K562 (cell line): ENCODE measurements around the gene FAM227B. TPM values are rescaled to one million over a fixed set of nuclear protein-coding genes. Genes with fewer than 3 reads are reported as not detected.

Source experiments
- ATAC-seq: fragments of 200-7000 bp; cut with Tn5 transposase; 3 replicates; pipeline ENCODE4 v1.9.1; 2020; ENCODE audit warnings: moderate library complexity
- BruUV-seq: library from RNA; stranded (reverse); fragments of 400-500 nt; replicated peaks from 2 replicates; lab custom pipeline; 2021; lab: Mats Ljungman, UMichigan
- CTCF ChIA-PET: fragments of 300-600 bp; formaldehyde crosslinking; extraction: SDS; loops from one replicate; lab custom pipeline; 2021; ENCODE audit warnings: low intra/inter-chr PET ratio; lab: Yijun Ruan, JAX
- POLR2A ChIA-PET: fragments of 300-600, 350-650 bp; sonication (Branson Sonifier 250); formaldehyde crosslinking; extraction: SDS; loops from one replicate; lab custom pipeline; 2021; ENCODE audit warnings: antibody characterized with exemption, inconsistent platforms; lab: Yijun Ruan, JAX
- DNase-seq, 4 experiments: peaks; one replicate each; pipeline versions ENCODE4 v3.0.0 to v3.0.0-alpha.2; 2011 to 2018; ENCODE audit warnings: low spot score in 3 of 4, mixed read lengths in 3 of 4; ENCODE audit errors: extremely low read depth in 1 of 4
- FAIRE-seq: peaks from 2 replicates; lab custom pipeline; 2011; peaks lifted over from hg19 to GRCh38; lab: Jason Lieb, UNC
- H2AFZ ChIP-seq: 2 replicates; pipeline ENCODE4 v1.6.0; 2011; ENCODE audit warnings: low read depth, low read length, control low read depth, inconsistent platforms
- H3K27ac ChIP-seq: fragments of 200-600 bp; 3 replicates; pipeline ENCODE4 v1.8.0; 2011; ENCODE audit warnings: low read depth, mild to moderate bottlenecking, control low read depth, inconsistent platforms, low read length, moderate library complexity, mixed read lengths; ENCODE audit errors: extremely low read depth
- H3K27me3 ChIP-seq, 2 experiments: fragments of 300-600 bp in 1 of 2; 2 replicates in 1 of 2; 3 replicates in 1 of 2; pipeline versions ENCODE4 v1.6.0 to v1.8.0; 2011; ENCODE audit warnings: inconsistent platforms in 2 of 2, low read length in 2 of 2, mild to moderate bottlenecking in 1 of 2, mixed read lengths in 1 of 2, moderate library complexity in 1 of 2; ENCODE audit not compliant: control insufficient read depth in 2 of 2, insufficient read depth in 2 of 2
- H3K36me3 ChIP-seq: fragments of 300-600 bp; 3 replicates; pipeline ENCODE4 v1.8.0; 2011; ENCODE audit warnings: mild to moderate bottlenecking, low read length, inconsistent platforms; ENCODE audit not compliant: control insufficient read depth, insufficient read depth
- H3K4me1 ChIP-seq, 2 experiments: fragments of 200-600 bp in 1 of 2; replicated peaks in 1 of 2; 2 replicates in 1 of 2; 3 replicates in 1 of 2; pipeline versions ENCODE4 v1.5.1 to v1.8.0; 2011; ENCODE audit warnings: inconsistent platforms in 2 of 2, low read length in 2 of 2, mild to moderate bottlenecking in 1 of 2, mixed read lengths in 1 of 2, moderate library complexity in 1 of 2; ENCODE audit not compliant: control insufficient read depth in 2 of 2, insufficient read depth in 2 of 2
- H3K4me2 ChIP-seq: 2 replicates; pipeline ENCODE4 v1.6.1; 2011; ENCODE audit warnings: low read length, control low read depth, inconsistent platforms, mixed read lengths; ENCODE audit not compliant: insufficient read depth
- H3K4me3 ChIP-seq: fragments of 200-600 bp; sonication (generic), shearing (Covaris generic); 2 replicates; pipeline ENCODE4 v1.5.1; 2016; ENCODE audit warnings: control low read depth, inconsistent platforms
- H3K79me2 ChIP-seq: fragments of 200-600 bp; 3 replicates; pipeline ENCODE4 v1.8.0; 2011; ENCODE audit warnings: low read length, inconsistent platforms; ENCODE audit not compliant: control insufficient read depth, insufficient read depth
- H3K9ac ChIP-seq, 2 experiments: 2 replicates each; pipeline versions ENCODE4 v1.6.0 to v1.6.1; 2011; ENCODE audit warnings: low read depth in 2 of 2, low read length in 2 of 2, control low read depth in 1 of 2, inconsistent platforms in 1 of 2, mild to moderate bottlenecking in 1 of 2, mixed read lengths in 1 of 2; ENCODE audit not compliant: insufficient read depth in 1 of 2
- H3K9me1 ChIP-seq: one replicate; pipeline ENCODE4 v1.6.0; 2011; ENCODE audit warnings: inconsistent platforms, mild to moderate bottlenecking, low read length, moderate library complexity; ENCODE audit not compliant: control insufficient read depth, insufficient read depth
- H3K9me3 ChIP-seq: replicated peaks from 2 replicates; pipeline ENCODE4 v1.5.1; 2011; ENCODE audit warnings: low read depth, low read length, inconsistent platforms; ENCODE audit not compliant: control insufficient read depth, insufficient read depth
- H4K20me1 ChIP-seq: replicated peaks from 2 replicates; pipeline ENCODE4 v1.6.1; 2011; ENCODE audit warnings: low read length, inconsistent platforms, mixed read lengths; ENCODE audit not compliant: control insufficient read depth, insufficient read depth
- E4F1 ChIP-seq: fragments of 250-450 bp; sonication (Bioruptor Pico); IDR thresholded peaks from 2 replicates; pipeline ENCODE4 v1.5.0; 2021; ENCODE audit warnings: mild to moderate bottlenecking, borderline replicate concordance
- NR2C2 ChIP-seq, 2 experiments: fragments of 200-800 bp in 1 of 2; sonication (Bioruptor generic) in 1 of 2; sonication (generic) in 1 of 2; formaldehyde crosslinking in 1 of 2; IDR thresholded peaks; 2 replicates each; pipeline versions ENCODE4 v1.6.1 to v1.8.0; 2016 to 2022; ENCODE audit warnings: mild to moderate bottlenecking in 1 of 2, missing compliant biosample characterization in 1 of 2, missing genetic modification characterization in 1 of 2, missing genetic modification reagents in 1 of 2
- STAG1 ChIP-seq: sonication (generic); formaldehyde crosslinking; IDR thresholded peaks from 2 replicates; pipeline ENCODE4 v1.5.0; 2020; ENCODE audit warnings: missing genetic modification reagents, borderline replicate concordance
- WGBS: fragments of 100-300 bp; shearing (Covaris generic); methylation state at CpG from one replicate; pipeline ENCODE4 v1.1.6; 2016; ENCODE audit warnings: low coverage, mixed read lengths; ENCODE audit not compliant: insufficient coverage; ENCODE audit errors: missing lambda C conversion rate; 5-methylcytosine and 5-hydroxymethylcytosine counted together
- in situ Hi-C: fragments of 300-500 bp; cut with MboI; formaldehyde crosslinking; loops from 4 replicates; pipeline ENCODE4 v1.15.0; 2018; ENCODE audit warnings: inconsistent platforms, mixed read lengths
- intact Hi-C: fragments of 100-400 bp; cut with micrococcal nuclease; formaldehyde crosslinking; loops from 2 replicates; pipeline ENCODE4 v1.14.2; 2022
- polyA plus RNA-seq, 8 experiments: library from polyadenylated mRNA; depleted of rRNA in 4 of 8; stranded (reverse) in 5 of 8; unstranded in 3 of 8; fragments of >200 nt; fragmentation: Nextera tagmentation in 2 of 8; fragmentation: Illumina TruSeq in 1 of 8; extraction: Ambion mirVana in 2 of 8; extraction: Trizol in 1 of 8; gene quantifications; 2 replicates each; pipeline versions ENCODE4 v1.2.1 to v1.2.3, GENCODE V29; 2011 to 2014; ENCODE audit warnings: inconsistent platforms in 1 of 8, missing spikeins in 1 of 8
- total RNA-seq, 7 experiments: library from RNA; depleted of rRNA in 6 of 7; stranded (reverse); fragments of >200 nt in 6 of 7; fragmentation: Illumina TruSeq in 2 of 7; extraction: Trizol in 2 of 7; gene quantifications; 2 replicates each; pipeline versions ENCODE4 v1.2.1 to v1.2.3, GENCODE V29; 2011 to 2021; ENCODE audit warnings: low replicate concordance in 1 of 7

The FAM227B gene
- total and polyA plus RNA-seq, 9 of the 15 experiments (the other 6 are each of a cell fraction or from before 2014, with no cell fraction given) = 5.1 to 12.5 (median 11.2) TPM

GRCh38 chr15:49372366-49372765 is 248.3 kb downstream of the FAM227B start:
- no peak for FAIRE-seq
- WGBS = 0% methylated on average over 1 of the region's 1 CpG

More at GRCh38 chr15:49372366-49372765, 248.3 kb downstream of the FAM227B start:
- Histone ChIP-seq H3K4me1 (no peaks in the 10 kb centered on the region; a peak in 1 of 5 replicates), H3K9ac (no peak overlapping the region), H2AFZ (no peak overlapping the region), H3K4me3 (no peak overlapping the region), H3K4me2 (no peak overlapping the region), H3K9me3 (no peaks in the 10 kb centered on the region), H3K79me2 (no peaks in the 10 kb centered on the region), H3K36me3 (no peaks in the 10 kb centered on the region), H3K27ac (no peak overlapping the region), H3K27me3 (no peaks in the 10 kb centered on the region), H4K20me1 (no peaks in the 10 kb centered on the region), H3K9me1 (no peaks in the 10 kb centered on the region)
- DNase-seq = no peak
- POLR2A ChIA-PET = no interaction called here
- no peak for TF ChIP-seq E4F1 (CRISPR knock-in tag)
- no peak for TF ChIP-seq STAG1 (CRISPR knock-in tag)
- TF ChIP-seq NR2C2 (CRISPR knock-in tag; IDR thresholded peaks at IDR 0.05) = no peak
- no peak for TF ChIP-seq NR2C2 (tag; IDR thresholded peaks at IDR 0.05)
- no peak for ATAC-seq
- in situ Hi-C loops = no loop called here
- no TSS peak for BruUV-seq
- CTCF ChIA-PET = no interaction called here
- intact Hi-C loops = no loop called here
